SHP77 (cell line): Measurements from ENCODE around the gene RALGPS1.

ENCODE experiments used
- DNase-seq, 2 experiments: peaks; one replicate each; lab custom pipeline; 2025; lab: John Stamatoyannopoulos, UW

The RALGPS1 gene

GRCh38 chr9:127099664-127100063 is 185.1 kb downstream of the RALGPS1 start:
- DNase-seq: no peak

GRCh38 chr9:127102176-127102575 is 187.6 kb downstream of the RALGPS1 start:
- DNase-seq: no peak

DNA sequence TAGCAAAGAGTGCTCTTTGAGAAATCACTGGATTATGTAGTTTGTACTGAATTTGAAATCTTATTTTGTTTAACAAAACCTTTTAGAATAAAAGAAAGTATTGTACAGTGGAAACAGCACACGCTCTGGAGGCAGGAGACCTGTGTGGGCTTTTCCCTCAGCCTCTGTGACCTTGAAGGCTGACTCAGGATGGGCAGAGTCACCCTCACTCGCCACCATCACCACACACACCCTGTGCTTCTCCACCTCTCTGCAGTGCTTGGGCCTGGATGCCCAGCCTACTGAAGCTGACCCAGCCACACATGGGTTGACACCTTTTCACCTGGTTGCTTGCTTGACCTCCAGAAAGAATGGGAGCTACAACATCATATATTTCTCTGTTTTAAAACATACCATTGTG is 188.2 kb downstream of the RALGPS1 start:
- no peak for DNase-seq

- DNase-seq: no peak
Observed at GRCh38 chr9:127104581-127105311, 190.2 kb downstream of the RALGPS1 start.

GRCh38 chr9:127105805-127106465 is 191.4 kb downstream of the RALGPS1 start:
- no peak for DNase-seq

DNA sequence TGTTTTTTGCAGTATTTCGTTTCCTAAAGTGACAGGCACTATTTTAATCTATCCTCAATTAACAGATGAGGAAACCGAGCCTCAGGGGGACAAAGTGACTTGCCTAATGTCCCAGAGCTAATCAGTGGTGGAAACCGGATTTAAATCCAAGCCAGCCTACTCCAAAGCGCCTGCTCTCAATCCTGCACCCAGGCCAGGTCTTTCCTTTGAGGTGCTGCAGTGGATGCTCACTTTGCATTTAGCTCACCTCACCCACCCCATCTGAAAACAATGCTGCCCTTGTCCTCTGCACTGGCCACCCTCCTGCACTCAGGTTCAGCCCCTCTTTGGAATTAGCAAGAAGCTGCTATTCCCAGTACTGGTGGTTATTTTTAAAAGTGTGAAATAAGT is 191.9 kb downstream of the RALGPS1 start:
- no peak for DNase-seq

GRCh38 chr9:127107171-127107928 is 192.8 kb downstream of the RALGPS1 start:
- DNase-seq: no peak

- DNase-seq: no peak
Observed at GRCh38 chr9:127107929-127108876, 193.6 kb downstream of the RALGPS1 start.

- DNase-seq: no peak
Observed at GRCh38 chr9:127109212-127109711, 194.7 kb downstream of the RALGPS1 start.

DNA sequence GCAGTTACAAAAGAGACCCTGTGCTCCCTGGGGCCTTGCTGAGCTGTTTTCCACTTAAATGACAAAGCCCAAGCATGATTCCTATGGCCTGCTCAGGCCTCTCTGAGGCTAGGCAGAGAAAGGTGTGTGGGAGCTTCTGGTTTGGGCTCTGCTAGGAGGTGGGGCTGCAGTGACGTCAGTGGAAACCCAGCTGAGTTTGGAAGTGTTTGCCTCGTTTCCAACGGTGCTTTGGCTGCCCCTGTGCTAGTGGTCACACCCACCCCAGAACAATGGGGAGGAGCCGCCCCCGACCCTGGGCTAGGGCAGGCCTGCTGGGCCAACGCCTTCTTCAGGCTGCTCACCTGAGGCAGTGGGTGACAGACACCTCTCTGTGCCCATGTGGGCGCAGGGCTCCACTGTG is 197.5 kb downstream of the RALGPS1 start:
- DNase-seq: peak in 1 of 2 experiments; percentile 37

GRCh38 chr9:127112735-127113161 is 198.2 kb downstream of the RALGPS1 start:
- no peak for DNase-seq

DNA sequence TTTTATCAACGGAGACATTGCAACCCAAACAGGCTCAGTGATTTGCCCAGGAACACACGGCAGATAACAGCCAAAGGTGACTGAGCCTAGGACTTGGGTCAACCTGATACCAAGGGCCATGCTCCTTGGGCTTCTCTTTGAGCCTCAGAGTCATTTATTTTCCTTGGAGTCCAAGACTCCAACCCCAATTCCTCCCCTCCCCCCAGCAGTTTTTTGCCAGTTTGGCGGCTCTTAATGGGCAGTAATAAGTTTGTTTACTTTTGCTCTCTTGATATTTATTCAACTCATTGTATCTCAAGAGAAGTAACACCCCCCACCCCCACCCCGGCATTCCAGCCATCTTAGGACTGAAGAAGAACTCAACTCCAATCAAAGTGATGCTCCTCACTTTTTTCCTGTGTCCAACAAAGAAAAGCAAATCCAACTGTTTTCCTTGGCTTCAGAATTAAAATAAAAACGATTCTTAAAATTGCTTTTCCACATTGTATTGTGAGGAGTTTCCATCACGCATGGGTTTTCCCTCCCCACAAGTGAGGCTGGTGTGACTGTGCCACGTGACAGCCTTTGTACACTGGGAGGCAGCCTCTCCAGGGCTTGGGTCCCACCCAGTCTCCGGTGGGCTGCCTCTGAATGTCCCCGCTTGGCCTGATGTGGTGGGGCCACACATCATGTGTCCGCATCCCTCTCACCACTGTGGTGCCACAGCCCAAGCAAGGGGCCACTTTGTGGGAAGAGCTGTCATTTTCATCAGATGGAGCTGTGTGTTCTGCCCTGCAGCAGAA is 198.8 kb downstream of the RALGPS1 start:
- no peak for DNase-seq

GRCh38 chr9:127114606-127115005 is 200.0 kb downstream of the RALGPS1 start:
- DNase-seq: no peak

- no peak for DNase-seq
Observed at GRCh38 chr9:127116088-127116726, 201.6 kb downstream of the RALGPS1 start.

GRCh38 chr9:127116957-127117356 is 202.4 kb downstream of the RALGPS1 start:
- DNase-seq: no peak

GRCh38 chr9:127117801-127118200 is 203.2 kb downstream of the RALGPS1 start:
- no peak for DNase-seq

DNA sequence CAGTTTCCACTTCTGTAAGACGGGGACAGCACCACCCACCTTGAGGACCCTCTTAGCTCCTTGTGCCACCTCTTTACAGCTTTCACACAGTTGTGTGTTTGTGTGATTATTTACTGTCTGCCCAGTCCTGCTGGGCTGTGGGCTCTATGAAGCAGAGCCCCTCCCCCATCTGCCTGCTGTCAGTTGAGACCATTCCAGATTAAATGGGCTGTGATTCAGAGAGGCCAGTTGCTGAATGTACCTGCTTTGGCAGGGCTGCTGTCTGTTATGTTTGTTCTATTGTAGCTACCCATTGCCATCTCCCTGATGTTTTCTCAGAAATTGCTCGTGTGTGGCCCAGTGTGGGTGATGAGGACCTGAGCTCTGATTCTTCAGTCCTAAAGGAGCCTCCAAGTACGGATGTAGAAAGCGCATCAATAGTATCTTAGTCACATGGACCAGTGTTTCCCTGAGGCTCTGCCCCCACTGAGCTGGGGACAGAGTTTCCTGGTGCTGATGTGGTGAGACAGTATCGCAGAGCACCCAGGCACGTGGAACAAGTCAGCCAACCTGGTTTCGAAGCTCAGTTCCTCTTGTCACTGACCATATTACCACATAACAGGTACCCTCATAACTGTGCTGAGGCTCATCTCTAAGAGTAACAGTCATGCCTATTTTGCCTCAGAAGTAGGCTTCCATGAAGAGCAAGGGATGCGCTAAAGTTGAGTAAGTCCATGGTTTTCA is 204.2 kb downstream of the RALGPS1 start:
- no peak for DNase-seq

- no peak for DNase-seq
Observed at GRCh38 chr9:127119320-127119709, 204.7 kb downstream of the RALGPS1 start.

- peak in 1 of 2 experiments; percentile 14 for DNase-seq
Observed at GRCh38 chr9:127121628-127122175, 207.1 kb downstream of the RALGPS1 start.
